ENCODE data around the gene HSF4.

The HSF4 gene

GRCh38 chr16:67213197-67214019 lies 48.9 kb downstream of the HSF4 start:
- peaks cover 5% of the 10 kb centered on the region for H3K27me3 Mint-ChIP-seq (ENCODE audit: low read depth)
- peak overlapping the region in 1 of 3 experiments; percentile 50 for H3K27ac Mint-ChIP-seq
- no peak for TF ChIP-seq CTCF (IDR thresholded peaks at IDR 0.05; ENCODE audit: unreplicated experiment in 3 of 3)
- no peak overlapping the region for H3K4me3 Mint-ChIP-seq
- H3K4me1 Mint-ChIP-seq: no peaks in the 10 kb centered on the region
- H3K36me3 Mint-ChIP-seq (ENCODE audit: low read depth): no peaks in the 10 kb centered on the region
- no peaks in the 10 kb centered on the region for H3K9me3 Mint-ChIP-seq

GRCh38 chr16:67215706-67216105 lies 51.2 kb downstream of the HSF4 start:
- Mint-ChIP-seq H3K36me3 (ENCODE audit: low read depth) (no peaks in the 10 kb centered on the region), H3K4me1 (no peaks in the 10 kb centered on the region), H3K4me3 (no peak overlapping the region), H3K27me3 (ENCODE audit: low read depth) (peaks cover 5% of the 10 kb centered on the region), H3K27ac (no peak overlapping the region), H3K9me3 (no peaks in the 10 kb centered on the region)
- TF ChIP-seq CTCF (IDR thresholded peaks at IDR 0.05; ENCODE audit: unreplicated experiment in 3 of 3): no peak

GRCh38 chr16:67216612-67217490 lies 52.3 kb downstream of the HSF4 start:
- Mint-ChIP-seq H3K27me3 (ENCODE audit: low read depth) (peaks cover 5% of the 10 kb centered on the region), H3K9me3 (no peaks in the 10 kb centered on the region), H3K4me1 (no peaks in the 10 kb centered on the region), H3K4me3 (no peak overlapping the region), H3K27ac (no peak overlapping the region), H3K36me3 (ENCODE audit: low read depth) (no peaks in the 10 kb centered on the region)
- no peak for TF ChIP-seq CTCF (IDR thresholded peaks at IDR 0.05; ENCODE audit: unreplicated experiment in 3 of 3)
